GM12891 (cell line): ENCODE measurements around the gene CCDC142.

Source experiments
- POLR2A ChIP-seq: IDR thresholded peaks from 2 replicates; pipeline ENCODE4 v1.6.1; 2011; ENCODE audit warnings: low read depth, low read length, control low read depth
- POLR2AphosphoS5 ChIP-seq: IDR thresholded peaks from 2 replicates; pipeline ENCODE4 v1.6.1; 2011; ENCODE audit warnings: low read depth, low read length, control low read depth
- SPI1 ChIP-seq: IDR thresholded peaks from 2 replicates; pipeline ENCODE4 v1.6.1; 2011; ENCODE audit warnings: low read depth, low read length, control low read depth

DNA sequence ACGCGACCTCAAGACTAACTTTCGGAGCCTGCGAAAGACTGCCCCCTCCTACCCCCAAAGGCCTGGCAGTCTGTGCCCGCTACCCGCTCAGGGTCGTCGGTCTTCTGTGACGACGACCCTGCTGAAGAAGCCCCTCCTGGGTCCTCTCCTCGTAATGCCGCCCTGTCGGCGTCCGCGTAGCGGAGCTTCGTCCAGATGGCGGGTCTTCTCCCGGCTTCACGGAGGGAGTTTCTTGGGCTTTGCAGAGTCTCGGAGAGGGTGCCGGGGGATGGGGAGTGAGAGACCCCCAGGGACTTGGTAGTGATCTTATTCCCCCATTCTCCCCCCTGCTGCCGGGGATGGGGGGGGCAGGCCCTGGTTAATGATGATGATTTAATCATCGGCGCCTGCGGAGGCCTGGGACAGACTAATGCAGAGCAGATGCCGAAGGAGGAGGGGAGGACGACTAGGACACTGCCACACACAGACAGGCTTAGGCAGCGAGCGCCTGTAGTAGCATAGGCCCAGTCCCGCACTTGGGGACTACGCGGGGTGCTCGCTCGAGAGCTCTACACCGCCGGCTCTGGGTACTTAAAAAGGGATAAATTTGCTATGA is 25.2 kb upstream of the CCDC142 start:
- TF ChIP-seq POLR2AphosphoS5: no peak
- no peak for TF ChIP-seq POLR2A
- no peak for TF ChIP-seq SPI1
